ENCODE results near the gene EHF. TPM values are rescaled to one million over a fixed set of nuclear protein-coding genes. Genes with fewer than 3 reads are reported as not detected.

Gene EHF
- 60.5 TPM for total RNA-seq
- long read RNA-seq, transcript EHF-201 (9 exons, 3,150 nt): major isoform, 11 of 39 reads
- long read RNA-seq, partial matches to known transcripts: 14 of 39 reads
- long read RNA-seq, other reads (novel, unspliced or antisense): 11 of 39 reads

DNA sequence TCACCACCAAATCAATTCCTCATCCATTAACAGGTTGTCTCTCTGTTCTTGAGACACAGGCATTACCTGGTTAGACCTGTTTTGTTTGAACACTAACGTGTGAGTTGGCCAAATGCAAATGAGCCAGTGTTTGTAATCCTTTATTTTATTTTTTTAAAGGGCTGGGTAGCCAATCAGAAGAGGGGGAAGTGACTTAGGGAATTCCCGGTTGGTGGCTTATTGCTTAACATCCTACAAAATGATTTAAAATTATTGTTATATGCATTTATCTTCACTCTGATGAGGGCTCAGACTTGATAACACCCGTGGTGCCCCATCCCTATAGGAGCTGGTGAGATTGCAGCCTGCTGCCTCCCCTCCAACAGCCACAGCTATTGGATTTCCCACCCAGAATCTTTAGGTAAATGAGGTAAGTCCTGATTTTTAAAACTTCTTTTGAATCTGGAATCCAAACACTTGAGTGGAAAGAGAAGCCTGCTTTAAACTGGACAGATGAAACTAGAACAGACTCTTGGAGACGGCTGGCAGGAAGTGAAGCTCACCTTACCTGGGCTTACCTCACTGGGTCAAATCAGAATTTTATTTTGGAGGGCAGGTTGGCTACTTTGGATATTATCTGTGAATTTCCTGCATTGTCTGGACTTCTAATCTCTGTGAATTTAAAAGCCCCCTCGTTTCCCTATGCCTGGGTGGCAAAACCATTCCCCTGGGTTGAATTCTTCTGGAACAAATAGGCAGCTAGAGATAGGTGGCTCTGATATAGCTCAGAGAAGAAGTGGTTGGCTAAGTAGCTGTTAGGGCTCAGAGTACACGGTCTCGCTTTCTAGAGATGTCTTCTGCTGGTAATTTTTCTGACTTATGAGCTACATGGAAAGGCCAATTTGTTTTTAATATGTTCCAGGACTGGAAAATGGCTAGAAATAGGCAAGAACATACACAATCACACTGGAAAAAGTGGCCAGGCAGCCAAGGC, at the start of gene EHF:
TSS of gene EHF (plus strand) at position 274 of the 973 bp plus-strand sequence. CDS start 21,538 bp downstream, outside the sequence.
- ATAC-seq (peak; percentile 81 to 86), DNase-seq (no peak)
- Histone ChIP-seq H3K27ac (peak within 1 kb of the TSS; percentile 74), H3K9me3 (no peaks in the 10 kb centered on the region), H3K4me3 (peak within 1 kb of the TSS; percentile 42), H3K4me1 (no peaks in the 10 kb centered on the region), H3K27me3 (ENCODE audit: low read depth) (no peaks in the 10 kb centered on the region), H3K36me3 (no peaks in the 10 kb centered on the region)
- intact Hi-C loops (cut with DNase I): no loop called here
- TF ChIP-seq, protein P1, sequence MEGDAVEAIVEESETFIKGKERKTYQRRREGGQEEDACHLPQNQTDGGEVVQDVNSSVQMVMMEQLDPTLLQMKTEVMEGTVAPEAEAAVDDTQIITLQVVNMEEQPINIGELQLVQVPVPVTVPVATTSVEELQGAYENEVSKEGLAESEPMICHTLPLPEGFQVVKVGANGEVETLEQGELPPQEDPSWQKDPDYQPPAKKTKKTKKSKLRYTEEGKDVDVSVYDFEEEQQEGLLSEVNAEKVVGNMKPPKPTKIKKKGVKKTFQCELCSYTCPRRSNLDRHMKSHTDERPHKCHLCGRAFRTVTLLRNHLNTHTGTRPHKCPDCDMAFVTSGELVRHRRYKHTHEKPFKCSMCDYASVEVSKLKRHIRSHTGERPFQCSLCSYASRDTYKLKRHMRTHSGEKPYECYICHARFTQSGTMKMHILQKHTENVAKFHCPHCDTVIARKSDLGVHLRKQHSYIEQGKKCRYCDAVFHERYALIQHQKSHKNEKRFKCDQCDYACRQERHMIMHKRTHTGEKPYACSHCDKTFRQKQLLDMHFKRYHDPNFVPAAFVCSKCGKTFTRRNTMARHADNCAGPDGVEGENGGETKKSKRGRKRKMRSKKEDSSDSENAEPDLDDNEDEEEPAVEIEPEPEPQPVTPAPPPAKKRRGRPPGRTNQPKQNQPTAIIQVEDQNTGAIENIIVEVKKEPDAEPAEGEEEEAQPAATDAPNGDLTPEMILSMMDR (IDR thresholded peaks at IDR 0.05): no peak

DNA sequence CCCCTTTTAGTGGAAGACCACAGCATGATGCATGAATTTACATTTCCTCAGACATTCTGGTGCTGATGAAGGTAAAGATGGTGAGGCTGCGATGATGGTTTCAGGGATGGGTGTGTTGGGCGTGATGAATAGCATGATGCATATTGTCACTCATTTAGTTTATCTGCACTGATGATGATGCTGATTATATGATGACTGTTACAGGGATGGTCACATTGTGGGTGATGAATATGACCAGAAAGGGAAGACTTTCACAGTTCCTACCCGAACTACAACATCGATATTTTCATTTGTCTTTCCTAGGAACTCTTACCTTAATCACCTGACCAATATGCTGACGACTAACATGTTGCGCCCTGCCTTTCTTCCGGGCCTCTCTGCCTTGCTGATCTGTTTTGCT, 47.4 kb upstream of the EHF start:
- no peak overlapping the region for H3K27ac ChIP-seq
- no peak for ATAC-seq
- H3K4me1 ChIP-seq: no peaks in the 10 kb centered on the region
- DNase-seq: no peak
- intact Hi-C loops (cut with DNase I): no loop called here
- TF ChIP-seq, protein P1 (IDR thresholded peaks at IDR 0.05): no peak
- H3K9me3 ChIP-seq: no peaks in the 10 kb centered on the region
- no peaks in the 10 kb centered on the region for H3K36me3 ChIP-seq
- no peaks in the 10 kb centered on the region for H3K27me3 ChIP-seq (ENCODE audit: low read depth)
- no peak overlapping the region for H3K4me3 ChIP-seq

DNA sequence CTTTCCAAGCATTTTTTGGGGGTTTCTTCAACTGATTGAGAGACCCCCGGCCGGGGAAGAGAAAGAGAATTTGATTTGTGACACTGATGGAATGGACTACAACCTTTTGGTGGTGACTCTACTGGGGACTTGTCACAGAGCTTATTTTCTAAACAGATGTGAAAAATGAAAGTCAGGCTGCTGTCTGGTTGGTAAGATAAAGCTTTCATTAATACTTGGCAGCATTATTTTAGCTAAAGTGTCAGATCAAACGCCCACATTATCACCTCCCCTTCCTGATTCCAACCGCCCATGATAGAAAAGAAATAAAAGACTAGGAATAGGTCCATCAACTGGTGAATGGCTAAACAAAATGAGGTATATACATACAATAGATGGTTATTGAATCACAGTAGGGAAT, 45.6 kb upstream of the EHF start:
- no peak for ATAC-seq
- TF ChIP-seq, protein P1 (IDR thresholded peaks at IDR 0.05): no peak
- H3K4me1 ChIP-seq: no peaks in the 10 kb centered on the region
- H3K9me3 ChIP-seq: no peaks in the 10 kb centered on the region
- no peaks in the 10 kb centered on the region for H3K36me3 ChIP-seq
- no peak for DNase-seq
- H3K27me3 ChIP-seq (ENCODE audit: low read depth): no peaks in the 10 kb centered on the region
- H3K27ac ChIP-seq: no peak overlapping the region
- intact Hi-C loops (cut with DNase I): no loop called here
- no peak overlapping the region for H3K4me3 ChIP-seq

DNA sequence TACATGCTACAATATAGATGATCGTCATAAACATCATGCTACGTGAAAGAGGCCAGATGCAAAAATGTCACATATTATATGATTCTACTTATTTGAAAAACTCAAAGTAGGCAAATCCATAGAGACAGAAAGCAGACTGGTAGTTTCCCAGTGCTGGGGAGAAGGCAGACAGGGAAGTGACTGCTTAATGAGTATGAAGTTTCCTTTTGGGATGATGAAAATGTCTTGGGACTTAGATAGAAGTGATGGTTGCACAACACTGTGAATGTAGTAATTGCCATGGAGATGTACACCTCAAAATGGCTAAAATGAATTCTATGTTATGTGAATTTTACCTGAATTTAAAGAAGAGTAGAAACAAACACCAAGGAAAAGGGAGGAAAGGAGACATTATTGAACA, 45.2 kb upstream of the EHF start:
- Histone ChIP-seq H3K4me1 (no peaks in the 10 kb centered on the region), H3K4me3 (no peak overlapping the region), H3K27me3 (ENCODE audit: low read depth) (no peaks in the 10 kb centered on the region), H3K36me3 (no peaks in the 10 kb centered on the region), H3K9me3 (no peaks in the 10 kb centered on the region), H3K27ac (no peak overlapping the region)
- intact Hi-C loops (cut with DNase I): no loop called here
- no peak for ATAC-seq
- TF ChIP-seq, protein P1 (IDR thresholded peaks at IDR 0.05): no peak
- no peak for DNase-seq

DNA sequence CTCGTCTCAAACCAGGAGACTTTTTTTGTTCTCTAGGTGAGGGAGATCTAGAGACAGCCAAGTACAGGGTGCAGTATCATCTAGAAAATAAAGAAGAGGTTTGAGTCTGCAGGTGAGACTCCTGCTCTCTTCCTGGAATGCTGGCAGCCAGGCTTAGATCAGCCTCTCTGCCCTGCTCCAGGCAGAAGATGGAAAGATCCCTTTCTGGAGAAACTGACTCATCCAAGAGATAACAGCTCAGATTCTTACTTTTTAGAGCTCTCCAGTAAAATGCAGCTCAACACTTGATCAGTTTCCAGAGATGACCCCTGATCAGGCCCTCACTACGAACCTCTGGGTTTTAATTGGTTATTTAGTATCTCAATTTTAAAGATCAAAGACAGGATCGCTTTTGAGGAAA, 44.6 kb upstream of the EHF start:
- intact Hi-C loops (cut with DNase I): no loop called here
- Histone ChIP-seq H3K27ac (no peak overlapping the region), H3K27me3 (ENCODE audit: low read depth) (no peaks in the 10 kb centered on the region), H3K9me3 (no peaks in the 10 kb centered on the region), H3K4me1 (no peaks in the 10 kb centered on the region), H3K4me3 (no peak overlapping the region), H3K36me3 (no peaks in the 10 kb centered on the region)
- DNase-seq (no peak), ATAC-seq (no peak)
- TF ChIP-seq, protein P1 (IDR thresholded peaks at IDR 0.05): no peak

All from lower lobe of right lung (tissue), 2 donors.